ENCODE results near the gene E2F2.

Gene E2F2

GRCh38 chr1:23574265-23574754 is 43.3 kb upstream of the E2F2 start:
- no peak for TF ChIP-seq CTCF (conservative IDR thresholded peaks at IDR 0.05)
- H3K27ac ChIP-seq = no peak overlapping the region

DNA sequence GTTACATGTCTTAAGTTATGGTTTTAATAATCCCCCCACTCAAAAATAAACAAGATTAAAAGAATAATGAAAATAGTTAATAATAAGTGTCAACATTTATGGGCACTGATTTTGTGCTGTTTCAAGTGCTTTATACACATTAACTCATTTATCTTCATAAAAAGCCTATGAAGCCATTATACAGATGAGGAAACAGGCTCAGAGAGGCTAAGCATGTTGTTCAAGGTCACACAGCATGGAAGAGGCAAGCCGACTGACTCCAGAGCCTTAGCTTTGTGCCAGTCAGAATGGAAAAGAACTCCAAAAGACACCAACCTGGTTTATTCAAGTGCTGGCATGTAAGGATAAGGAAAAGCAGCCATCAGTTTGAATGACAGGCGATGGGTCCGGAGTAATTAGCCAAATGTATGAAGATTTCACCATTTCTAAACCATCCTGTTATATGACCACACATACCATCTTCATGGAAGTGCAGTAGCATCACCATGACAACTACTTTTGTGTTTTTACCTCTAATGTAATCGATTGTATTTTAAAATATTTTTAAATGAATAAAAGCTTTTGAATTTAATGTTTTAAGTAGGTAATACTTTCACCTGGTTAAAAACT is 42.6 kb upstream of the E2F2 start:
- TF ChIP-seq CTCF (conservative IDR thresholded peaks at IDR 0.05) = no peak
- H3K27ac ChIP-seq = no peak overlapping the region

GRCh38 chr1:23571465-23571864 is 40.4 kb upstream of the E2F2 start:
- TF ChIP-seq CTCF (conservative IDR thresholded peaks at IDR 0.05) = no peak
- no peak overlapping the region for H3K27ac ChIP-seq

DNA sequence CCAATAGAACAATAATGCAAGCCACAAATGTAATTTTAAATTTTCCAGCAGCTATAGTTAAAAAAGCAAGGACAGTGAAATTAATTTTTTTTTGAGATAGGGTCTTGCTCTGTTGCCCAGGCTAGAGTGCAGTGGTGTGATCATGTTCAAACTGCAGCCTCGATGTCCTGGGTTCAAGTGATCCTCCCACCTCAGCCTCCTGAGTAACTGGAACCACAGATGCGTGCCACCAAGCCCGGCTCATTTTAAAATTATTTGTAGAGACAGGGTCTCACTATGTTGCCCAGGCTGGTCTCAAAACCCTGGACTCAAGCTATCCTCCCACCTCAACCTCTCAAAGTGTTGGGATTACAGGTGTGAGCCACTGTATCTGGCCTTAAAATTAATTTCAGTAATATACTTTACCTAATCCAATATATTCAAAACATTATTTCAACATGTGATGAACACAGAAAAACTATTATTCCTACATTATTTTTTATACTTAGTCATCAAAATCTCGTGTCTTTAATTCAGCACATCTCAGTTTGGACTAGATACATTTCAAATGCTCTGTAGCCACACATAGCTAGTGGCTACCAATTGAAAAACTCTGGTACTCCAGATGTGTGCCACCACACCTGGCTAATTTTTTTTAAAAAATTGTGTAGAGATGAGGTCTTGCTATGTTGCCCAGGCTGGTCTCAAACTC is 39.1 kb upstream of the E2F2 start:
- no peak overlapping the region for H3K27ac ChIP-seq
- TF ChIP-seq CTCF (conservative IDR thresholded peaks at IDR 0.05) = no peak

DNA sequence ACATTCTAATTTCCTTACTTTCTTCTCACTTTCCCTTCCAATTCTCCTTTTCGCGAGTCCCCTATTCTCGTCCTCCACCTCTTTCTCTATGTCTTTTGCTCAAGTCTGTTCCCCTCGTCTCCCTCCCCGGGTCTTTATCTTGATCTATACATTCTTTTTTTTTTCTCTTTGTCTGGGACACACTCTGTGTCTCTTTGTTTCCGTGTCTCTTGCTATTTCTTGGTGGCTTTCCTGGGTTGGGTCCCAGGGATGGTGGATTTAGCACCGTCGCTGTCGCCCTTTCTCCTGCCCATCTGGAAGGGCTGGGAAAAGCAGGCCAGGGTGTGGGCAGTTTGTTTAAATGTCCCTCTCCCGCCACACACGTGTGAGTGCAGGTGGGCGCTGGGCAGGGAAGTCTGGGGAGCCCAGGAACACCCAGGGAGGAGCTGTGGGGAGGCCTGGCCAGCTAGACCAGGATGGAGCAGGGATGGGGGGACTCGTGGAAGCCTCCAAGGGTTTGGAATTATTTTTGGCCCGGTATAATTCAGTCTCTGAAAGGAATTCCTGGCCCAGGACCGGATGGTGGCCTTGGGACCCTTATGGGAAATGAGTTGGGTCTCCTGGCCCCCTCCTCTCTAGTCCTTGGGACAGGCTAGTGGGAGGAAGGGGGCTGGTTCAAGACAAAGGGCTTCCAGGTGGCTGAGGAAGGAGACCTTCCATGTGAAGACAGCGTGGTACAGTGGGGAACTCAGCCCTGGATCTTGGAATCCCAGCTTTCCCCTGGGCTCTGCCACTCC is 37.8 kb upstream of the E2F2 start:
- peak overlapping the region; percentile 66; the same call in 1 of the 2 replicates for H3K27ac ChIP-seq
- TF ChIP-seq CTCF (conservative IDR thresholded peaks at IDR 0.05) = no peak

DNA sequence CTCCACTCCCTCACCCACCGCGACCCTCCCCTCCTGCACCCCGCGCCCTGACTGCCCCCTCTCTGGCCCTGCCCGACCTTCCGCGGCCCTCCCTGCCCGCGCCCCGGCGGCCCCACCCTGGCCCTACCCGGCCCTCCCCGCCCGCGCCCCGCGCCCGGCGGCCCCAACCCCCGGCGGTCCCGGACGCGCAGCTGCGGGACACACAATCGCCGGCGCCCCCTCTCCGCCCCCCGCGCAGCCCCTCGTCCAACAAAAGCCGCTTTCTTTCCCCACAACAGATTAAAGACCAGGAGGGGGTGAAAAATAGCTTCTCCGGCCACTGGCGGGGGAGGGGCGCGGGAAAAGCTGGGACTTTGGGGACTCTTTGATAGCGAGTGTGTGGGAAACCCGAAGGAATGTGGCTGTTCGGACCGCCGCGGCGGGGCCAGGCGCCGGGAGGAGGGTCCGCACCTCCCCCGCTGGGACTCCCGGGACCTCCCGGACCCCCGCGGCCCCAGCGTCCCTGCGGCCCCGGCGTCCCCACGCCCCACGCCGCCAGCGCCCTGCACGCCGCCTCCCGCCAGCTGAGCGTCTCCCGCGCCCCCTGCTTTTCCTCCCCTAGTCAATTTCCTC is 37.1 kb upstream of the E2F2 start:
- H3K27ac ChIP-seq = peak overlapping the region; percentile 66; the same call in 1 of the 2 replicates
- TF ChIP-seq CTCF (conservative IDR thresholded peaks at IDR 0.05) = no peak

- TF ChIP-seq CTCF (conservative IDR thresholded peaks at IDR 0.05) = no peak
- H3K27ac ChIP-seq = peak overlapping the region; percentile 66; the same call in 1 of the 2 replicates
Observed at GRCh38 chr1:23567629-23567995, 36.6 kb upstream of the E2F2 start.
